Right atrium auricular region (tissue), 2 donors: ENCODE results near the gene ATP5F1A. TPM values are rescaled to one million over a fixed set of nuclear protein-coding genes. Genes with fewer than 3 reads are reported as not detected.
"Not testable (repeated sequence)": the region's sequence is repeated elsewhere in the genome, so short reads cannot be mapped to it uniquely, and the experiment has no call there.

Experiments
- DNase-seq: peaks from one replicate; pipeline ENCODE4 v3.0.0-alpha.2; 2019; ENCODE audit warnings: low spot score
- H3K27ac ChIP-seq, 2 donors: fragments of 200-600 bp; sonication (generic); 1 replicate in 1 of 2; 2 replicates in 1 of 2; pipeline ENCODE4 v1.5.1; 2016 to 2019
- H3K27me3 ChIP-seq, 2 donors: fragments of 200-600 bp; sonication (generic); one replicate each; pipeline versions ENCODE4 v1.5.1 to v1.6.0; 2017 to 2019
- H3K36me3 ChIP-seq: fragments of 200-600 bp; sonication (generic); one replicate; pipeline ENCODE4 v1.5.1; 2016
- H3K4me1 ChIP-seq, 2 donors: fragments of 200-600 bp; sonication (generic); one replicate each; pipeline versions ENCODE4 v1.5.1 to v1.6.0; 2017 to 2019
- H3K4me3 ChIP-seq, 2 donors: fragments of 200-600 bp; sonication (generic); 1 replicate in 1 of 2; 2 replicates in 1 of 2; pipeline ENCODE4 v1.5.1; 2017 to 2019; ENCODE audit warnings: mild to moderate bottlenecking in 1 of 2, moderate library complexity in 1 of 2
- H3K9me3 ChIP-seq, 2 donors: fragments of 200-600 bp; sonication (generic); one replicate each; pipeline ENCODE4 v1.5.1; 2019
- total RNA-seq, 2 donors: library from RNA; depleted of rRNA; stranded (reverse); fragments of >200 nt; gene quantifications; one replicate each; pipeline ENCODE4 v1.1.0, GENCODE V29; 2016
- TF ChIP-seq, protein P1 (sequence below), 2 donors: fragments of 200-600 bp; sonication (generic); IDR thresholded peaks; one replicate each; pipeline ENCODE4 v1.5.1; 2019; ENCODE audit warnings: antibody characterized with exemption in 2 of 2

The ATP5F1A gene
- total RNA-seq, 2 donors from 2014 or later, result 785 to 1,543 TPM

DNA sequence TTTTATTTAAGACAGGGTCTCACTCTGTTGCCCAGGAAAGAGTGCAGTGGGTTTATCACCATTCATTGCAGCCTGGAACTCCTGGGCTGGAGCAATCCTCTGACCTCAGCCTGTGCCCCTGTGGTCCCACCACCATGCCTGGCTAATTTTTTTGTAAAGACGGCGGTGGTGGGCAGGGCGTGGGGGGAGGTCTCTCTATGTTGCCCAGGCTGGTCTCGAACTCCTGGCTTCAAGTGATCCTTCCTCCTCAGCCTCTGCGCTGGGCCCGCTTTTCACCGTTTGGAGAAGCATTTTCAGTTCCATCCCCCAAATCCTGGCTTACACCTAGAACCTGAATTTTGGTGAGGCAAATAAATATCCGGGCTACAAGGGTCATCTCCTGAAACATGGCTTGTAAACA, 1.4 kb upstream of the ATP5F1A start:
- Histone ChIP-seq H3K4me1 (peaks cover 0 to 34% of the 10 kb centered on the region in 2 donors), H3K36me3 (peaks cover 12% of the 10 kb centered on the region), H3K4me3 (no peak overlapping the region), H3K27ac (no peak overlapping the region), H3K9me3 (no peaks in the 10 kb centered on the region), H3K27me3 (no peaks in the 10 kb centered on the region)
- TF ChIP-seq, protein P1, sequence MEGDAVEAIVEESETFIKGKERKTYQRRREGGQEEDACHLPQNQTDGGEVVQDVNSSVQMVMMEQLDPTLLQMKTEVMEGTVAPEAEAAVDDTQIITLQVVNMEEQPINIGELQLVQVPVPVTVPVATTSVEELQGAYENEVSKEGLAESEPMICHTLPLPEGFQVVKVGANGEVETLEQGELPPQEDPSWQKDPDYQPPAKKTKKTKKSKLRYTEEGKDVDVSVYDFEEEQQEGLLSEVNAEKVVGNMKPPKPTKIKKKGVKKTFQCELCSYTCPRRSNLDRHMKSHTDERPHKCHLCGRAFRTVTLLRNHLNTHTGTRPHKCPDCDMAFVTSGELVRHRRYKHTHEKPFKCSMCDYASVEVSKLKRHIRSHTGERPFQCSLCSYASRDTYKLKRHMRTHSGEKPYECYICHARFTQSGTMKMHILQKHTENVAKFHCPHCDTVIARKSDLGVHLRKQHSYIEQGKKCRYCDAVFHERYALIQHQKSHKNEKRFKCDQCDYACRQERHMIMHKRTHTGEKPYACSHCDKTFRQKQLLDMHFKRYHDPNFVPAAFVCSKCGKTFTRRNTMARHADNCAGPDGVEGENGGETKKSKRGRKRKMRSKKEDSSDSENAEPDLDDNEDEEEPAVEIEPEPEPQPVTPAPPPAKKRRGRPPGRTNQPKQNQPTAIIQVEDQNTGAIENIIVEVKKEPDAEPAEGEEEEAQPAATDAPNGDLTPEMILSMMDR (IDR thresholded peaks at IDR 0.05), result no peak
- DNase-seq, result no peak

DNA sequence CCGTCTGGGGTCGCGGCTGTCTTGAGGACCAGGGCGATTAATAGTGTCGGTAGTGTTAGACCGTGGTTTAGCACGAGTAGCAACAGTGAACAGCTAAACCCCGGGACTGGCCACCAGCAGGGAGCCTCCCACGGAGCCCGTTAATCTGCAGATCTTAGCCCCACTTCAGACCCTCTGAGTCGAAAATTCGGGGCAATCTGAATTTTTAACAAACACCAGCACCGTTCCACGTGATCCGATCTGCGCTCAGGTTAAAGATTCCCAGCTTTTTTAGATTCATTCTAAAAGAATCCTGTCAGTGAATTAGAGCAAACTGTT, 479 bp upstream of the ATP5F1A start:
- peak overlapping the region; percentile 89 to 100 for H3K4me3 ChIP-seq
- H3K9me3 ChIP-seq, result no peaks in the 10 kb centered on the region
- TF ChIP-seq, protein P1 (IDR thresholded peaks at IDR 0.05), result no peak
- peaks cover 20% of the 10 kb centered on the region for H3K36me3 ChIP-seq
- no peaks in the 10 kb centered on the region for H3K27me3 ChIP-seq
- peak overlapping the region; percentile 97 for H3K27ac ChIP-seq
- peaks cover 0 to 37% of the 10 kb centered on the region in 2 donors for H3K4me1 ChIP-seq
- no peak for DNase-seq

DNA sequence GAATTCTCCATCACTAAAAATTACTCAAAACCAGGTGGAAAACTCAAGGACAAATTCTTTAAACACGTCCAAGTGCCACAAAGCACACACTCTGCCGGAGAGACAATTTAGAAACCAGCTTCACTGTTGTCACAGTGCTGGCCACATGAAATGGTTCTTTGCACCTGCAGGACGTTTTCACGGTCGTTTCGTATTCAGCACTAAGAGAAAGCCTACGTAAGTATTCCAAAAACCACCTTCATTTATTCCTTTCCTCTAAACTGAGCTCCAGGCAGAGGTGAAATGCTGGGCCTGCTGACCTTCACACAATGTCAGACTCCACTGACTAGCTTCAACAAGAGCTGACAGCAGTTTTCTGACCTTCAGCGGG, 680 bp downstream of the ATP5F1A start:
- Histone ChIP-seq H3K27ac (peak overlapping the region; percentile 97), H3K4me1 (peaks cover 0 to 42% of the 10 kb centered on the region in 2 donors), H3K27me3 (no peaks in the 10 kb centered on the region), H3K9me3 (no peaks in the 10 kb centered on the region), H3K4me3 (peak overlapping the region; percentile 89 to 100), H3K36me3 (peaks cover 32% of the 10 kb centered on the region)
- no peak for DNase-seq
- TF ChIP-seq, protein P1 (IDR thresholded peaks at IDR 0.05), result no peak

DNA sequence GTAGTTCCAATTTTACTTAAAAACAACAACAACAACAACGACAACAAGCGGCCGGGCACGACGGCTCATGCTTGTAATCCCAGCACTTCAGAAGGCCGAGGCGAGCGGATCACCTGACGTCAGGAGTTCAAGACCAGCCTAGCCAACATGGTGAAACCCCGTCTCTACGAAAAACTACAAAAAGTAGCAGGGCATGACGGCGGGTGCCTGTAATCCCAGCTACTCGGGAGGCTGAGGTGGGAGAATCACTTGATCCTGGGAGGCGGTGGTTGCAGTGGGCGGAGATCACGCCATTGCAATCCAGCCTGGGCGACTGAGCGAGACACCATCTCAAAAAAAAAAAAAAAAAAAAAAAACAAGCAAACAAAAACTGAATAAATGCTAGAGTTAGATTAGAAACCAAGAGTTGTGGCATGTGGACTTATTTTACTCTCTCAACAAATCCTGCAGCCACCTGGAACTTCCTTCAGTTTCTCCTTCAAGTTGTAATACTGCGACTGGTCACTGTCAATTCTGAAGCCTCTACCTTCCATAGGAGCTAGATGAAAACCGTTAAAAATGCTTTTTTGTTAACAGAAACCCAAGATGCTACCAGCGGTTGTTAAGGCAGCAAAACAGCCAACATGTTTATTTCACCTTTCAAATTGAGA, 1.3 kb downstream of the ATP5F1A start:
- Histone ChIP-seq H3K27ac (peak overlapping the region; percentile 97), H3K27me3 (no peaks in the 10 kb centered on the region), H3K9me3 (no peaks in the 10 kb centered on the region), H3K4me1 (peaks cover 0 to 48% of the 10 kb centered on the region in 2 donors), H3K4me3 (peak overlapping the region; percentile 89 to 100), H3K36me3 (peaks cover 38% of the 10 kb centered on the region)
- TF ChIP-seq, protein P1 (IDR thresholded peaks at IDR 0.05), result no peak
- DNase-seq, result no peak

DNA sequence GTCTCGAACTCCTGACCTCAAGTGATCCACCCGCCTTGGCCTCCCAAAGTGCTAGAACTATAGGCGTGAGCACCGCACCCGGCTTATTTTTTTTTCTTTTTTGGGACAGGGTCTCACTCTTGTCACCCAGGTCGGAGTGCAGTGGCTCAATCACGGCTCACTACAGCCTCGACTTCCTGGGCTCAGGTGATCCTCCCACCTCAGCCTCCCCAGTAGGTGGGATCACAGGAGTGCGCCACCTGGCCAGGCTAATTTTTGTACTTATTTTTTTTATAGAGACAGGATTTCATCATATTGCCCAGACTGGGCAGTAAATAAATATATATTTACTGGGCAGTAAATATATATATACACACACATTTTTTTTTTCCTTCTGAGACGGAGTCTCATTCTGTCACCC, 2.6 kb downstream of the ATP5F1A start:
- TF ChIP-seq, protein P1 (IDR thresholded peaks at IDR 0.05), result no peak
- H3K27ac ChIP-seq, result peak overlapping the region in 1 of 2 donors; percentile 97

DNA sequence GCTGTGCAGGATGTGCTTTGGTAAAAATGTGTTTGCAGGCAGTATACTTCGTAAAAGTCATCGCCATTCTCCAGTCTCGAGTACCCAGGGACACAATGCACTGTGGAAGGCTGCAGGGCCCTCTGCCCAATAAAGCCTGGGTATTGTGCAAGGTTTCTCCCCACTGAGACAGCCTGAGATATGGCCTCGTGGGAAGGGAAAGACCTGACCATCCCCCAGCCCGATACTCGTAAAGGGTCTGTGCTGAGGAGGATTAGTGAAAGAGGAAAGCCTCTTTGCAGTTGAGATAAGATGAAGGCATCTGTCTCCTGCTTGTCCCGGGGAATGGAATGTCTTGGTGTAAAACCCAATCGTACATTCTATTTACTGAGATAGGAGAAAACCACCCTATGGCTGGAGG, 9.6 kb downstream of the ATP5F1A start:
- H3K27ac ChIP-seq, H3K4me3 ChIP-seq, DNase-seq, H3K9me3 ChIP-seq, H3K27me3 ChIP-seq: not testable (repeated sequence)
- H3K36me3 ChIP-seq, result peaks cover 100% of the 10 kb centered on the region
- H3K4me1 ChIP-seq, result peaks cover 0 to 28% of the 10 kb centered on the region in 2 donors

More for the DNA sequence above, 2.6 kb downstream of the ATP5F1A start:
- Histone ChIP-seq H3K36me3 (peaks cover 51% of the 10 kb centered on the region), H3K4me3 (peak overlapping the region; percentile 89 to 100), H3K4me1 (peaks cover 0 to 55% of the 10 kb centered on the region in 2 donors), H3K9me3 (no peaks in the 10 kb centered on the region), H3K27me3 (no peaks in the 10 kb centered on the region)
- DNase-seq, result no peak
